ENCODE measurements around the gene PDP2.

PDP2 gene

GRCh38 chr16:66853261-66854139 is 26.8 kb upstream of the PDP2 start:
- Histone ChIP-seq H3K27ac (ENCODE audit: low read length) (no peak overlapping the region), H3K27me3 (ENCODE audit: insufficient read depth, low read length, poor library complexity) (no peaks in the 10 kb centered on the region), H3K79me2 (ENCODE audit: insufficient read depth, low read length) (no peaks in the 10 kb centered on the region), H2AFZ (ENCODE audit: low read depth, low read length) (no peak overlapping the region), H3K36me3 (ENCODE audit: insufficient read depth, low read length) (no peaks in the 10 kb centered on the region), H3K4me3 (ENCODE audit: low read depth in 1 of 2, low read length in 2 of 2) (no peak overlapping the region), H3K4me2 (ENCODE audit: insufficient read depth, low read length) (no peak overlapping the region), H4K20me1 (ENCODE audit: insufficient read depth, low read length) (no peaks in the 10 kb centered on the region; the same call in 1 of the 2 replicates), H3K4me1 (ENCODE audit: insufficient read depth, low read length) (no peaks in the 10 kb centered on the region), H3K9ac (ENCODE audit: low read depth, low read length) (no peak overlapping the region), H3K9me3 (ENCODE audit: insufficient read depth, low read length, severe bottlenecking) (no peaks in the 10 kb centered on the region)
- ATAC-seq (ENCODE audit: insufficient read depth, low read depth) (no peak), DNase-seq (no peak)
- TF ChIP-seq CTCF (IDR thresholded peaks at IDR 0.05; ENCODE audit: borderline replicate concordance, extremely low read depth, low read length, poor library complexity, severe bottlenecking) = no peak
- TF ChIP-seq EZH2 (IDR thresholded peaks at IDR 0.05; ENCODE audit: borderline replicate concordance, low read depth, low read length, severe bottlenecking) = no peak

GRCh38 chr16:66856184-66856730 is 24.1 kb upstream of the PDP2 start:
- Histone ChIP-seq H3K27ac (ENCODE audit: low read length) (no peak overlapping the region), H3K4me2 (ENCODE audit: insufficient read depth, low read length) (no peak overlapping the region), H3K4me1 (ENCODE audit: insufficient read depth, low read length) (no peaks in the 10 kb centered on the region), H3K4me3 (ENCODE audit: low read depth in 1 of 2, low read length in 2 of 2) (no peak overlapping the region), H3K27me3 (ENCODE audit: insufficient read depth, low read length, poor library complexity) (no peaks in the 10 kb centered on the region), H2AFZ (ENCODE audit: low read depth, low read length) (no peak overlapping the region), H3K9ac (ENCODE audit: low read depth, low read length) (no peak overlapping the region), H3K79me2 (ENCODE audit: insufficient read depth, low read length) (no peaks in the 10 kb centered on the region), H4K20me1 (ENCODE audit: insufficient read depth, low read length) (no peaks in the 10 kb centered on the region), H3K36me3 (ENCODE audit: insufficient read depth, low read length) (no peaks in the 10 kb centered on the region), H3K9me3 (ENCODE audit: insufficient read depth, low read length, severe bottlenecking) (no peaks in the 10 kb centered on the region)
- DNase-seq (no peak), ATAC-seq (ENCODE audit: insufficient read depth, low read depth) (no peak)
- TF ChIP-seq EZH2 (IDR thresholded peaks at IDR 0.05; ENCODE audit: borderline replicate concordance, low read depth, low read length, severe bottlenecking) (no peak), CTCF (IDR thresholded peaks at IDR 0.05; ENCODE audit: borderline replicate concordance, extremely low read depth, low read length, poor library complexity, severe bottlenecking) (no peak)

GRCh38 chr16:66856801-66857200 is 23.5 kb upstream of the PDP2 start:
- DNase-seq (no peak), ATAC-seq (ENCODE audit: insufficient read depth, low read depth) (no peak)
- H3K27ac ChIP-seq (ENCODE audit: low read length) = no peak overlapping the region

More at GRCh38 chr16:66856801-66857200, 23.5 kb upstream of the PDP2 start:
- H3K9me3 ChIP-seq (ENCODE audit: insufficient read depth, low read length, severe bottlenecking) = no peaks in the 10 kb centered on the region
- H2AFZ ChIP-seq (ENCODE audit: low read depth, low read length) = no peak overlapping the region
- H3K79me2 ChIP-seq (ENCODE audit: insufficient read depth, low read length) = no peaks in the 10 kb centered on the region
- no peak for TF ChIP-seq CTCF (IDR thresholded peaks at IDR 0.05; ENCODE audit: borderline replicate concordance, extremely low read depth, low read length, poor library complexity, severe bottlenecking)
- no peak for TF ChIP-seq EZH2 (IDR thresholded peaks at IDR 0.05; ENCODE audit: borderline replicate concordance, low read depth, low read length, severe bottlenecking)
- no peak overlapping the region for H3K9ac ChIP-seq (ENCODE audit: low read depth, low read length)
- H3K4me1 ChIP-seq (ENCODE audit: insufficient read depth, low read length) = no peaks in the 10 kb centered on the region
- H3K27me3 ChIP-seq (ENCODE audit: insufficient read depth, low read length, poor library complexity) = no peaks in the 10 kb centered on the region
- no peaks in the 10 kb centered on the region for H4K20me1 ChIP-seq (ENCODE audit: insufficient read depth, low read length)
- no peak overlapping the region for H3K4me3 ChIP-seq (ENCODE audit: low read depth in 1 of 2, low read length in 2 of 2)
- no peaks in the 10 kb centered on the region for H3K36me3 ChIP-seq (ENCODE audit: insufficient read depth, low read length)
- H3K4me2 ChIP-seq (ENCODE audit: insufficient read depth, low read length) = no peak overlapping the region
